Spleen (tissue), 7 donors: ENCODE results near the gene PEDS1.

Experiments used
- CTCF ChIP-seq, 11 experiments: fragments of 200-600 bp in 7 of 11; fragments of 450-650 bp in 4 of 11; sonication (generic) in 4 of 11; IDR thresholded peaks in 8 of 11; conservative IDR thresholded peaks in 3 of 11; 1 replicate in 7 of 11; 2 replicates in 4 of 11; pipeline versions ENCODE4 v1.4.0 to v1.8.0; 2016 to 2021; ENCODE audit warnings: antibody characterized with exemption in 11 of 11, inconsistent platforms in 4 of 11, mild to moderate bottlenecking in 1 of 11
- POLR2A ChIP-seq, 3 donors: fragments of 450-650 bp; IDR thresholded peaks; one replicate each; pipeline ENCODE4 v1.5.1; 2017; ENCODE audit warnings: antibody characterized with exemption in 3 of 3, mild to moderate bottlenecking in 1 of 3
- POLR2AphosphoS5 ChIP-seq, 3 donors: sonication (generic); formaldehyde crosslinking; IDR thresholded peaks; one replicate each; pipeline ENCODE4 v1.5.1; 2017; ENCODE audit warnings: antibody characterized with exemption in 3 of 3
- donor health status: DM: no; HTN: no; CAD: no; lungs with moderate emphysema.
- donor health status: DM: no; HTN: no; CAD: no.
- donor health status: DM: no; HTN: no; CAD: no.

DNA sequence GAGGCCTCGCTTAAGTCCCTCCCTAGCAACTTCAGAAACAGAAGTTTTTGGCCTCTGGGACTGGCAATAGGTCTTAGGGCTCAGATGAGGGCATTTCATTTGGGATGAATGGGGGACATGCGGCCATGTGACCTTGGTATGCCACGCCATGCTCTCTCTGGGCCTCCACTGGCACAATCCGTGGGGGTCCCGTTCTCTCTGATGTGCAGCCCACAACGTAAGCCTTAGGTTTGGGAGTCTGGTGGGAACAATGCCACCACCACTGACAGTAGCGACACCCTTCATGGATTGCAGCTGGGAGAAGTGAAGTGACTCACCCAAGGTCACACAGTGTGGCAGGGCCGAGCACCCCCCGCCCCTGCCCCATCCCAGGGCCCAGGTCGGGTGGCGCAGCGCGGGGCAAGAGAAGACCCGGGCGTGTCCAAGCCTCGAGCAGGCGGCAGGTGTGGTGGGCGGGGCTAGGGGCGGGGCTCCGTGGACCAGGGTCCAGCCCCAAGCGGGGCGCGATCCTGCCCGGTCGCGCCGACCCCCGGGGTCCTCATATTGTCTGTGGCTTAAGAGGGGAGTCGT, 36.2 kb upstream of the PEDS1 start:
- TF ChIP-seq CTCF (IDR thresholded peaks at IDR 0.05 in 8 of 11, conservative IDR thresholded peaks at IDR 0.05 in 3 of 11) (no peak), POLR2A (IDR thresholded peaks at IDR 0.05) (no peak), POLR2AphosphoS5 (IDR thresholded peaks at IDR 0.05) (no peak)
